H9 (cell line): ENCODE measurements around the gene RAB22A. TPM values are rescaled to one million over a fixed set of nuclear protein-coding genes. Genes with fewer than 3 reads are reported as not detected.
"Not testable (repeated sequence)": the region's sequence is repeated elsewhere in the genome, so short reads cannot be mapped to it uniquely, and the experiment has no call there.

Experiments used
- DNase-seq: peaks from one replicate; pipeline ENCODE4 v3.0.0-alpha.2; 2017
- H2AFZ ChIP-seq: one replicate; pipeline ENCODE4 v1.6.1; 2013; ENCODE audit warnings: mild to moderate bottlenecking, low read length, control low read depth, moderate library complexity
- H2AK5ac ChIP-seq: 2 replicates; pipeline ENCODE4 v1.6.1; 2013; ENCODE audit warnings: low read length, control low read depth, mixed read lengths; ENCODE audit not compliant: insufficient read length
- H2BK120ac ChIP-seq: one replicate; pipeline ENCODE4 v1.6.1; 2013; ENCODE audit warnings: low read depth, mild to moderate bottlenecking, low read length, control low read depth, inconsistent platforms; ENCODE audit not compliant: poor library complexity, severe bottlenecking
- H2BK12ac ChIP-seq: 2 replicates; pipeline ENCODE4 v1.6.1; 2013; ENCODE audit warnings: low read length, control low read depth, mixed read lengths, low read depth; ENCODE audit not compliant: insufficient read length
- H2BK15ac ChIP-seq: 2 replicates; pipeline ENCODE4 v1.6.1; 2013; ENCODE audit warnings: low read depth, low read length, control low read depth
- H2BK20ac ChIP-seq: one replicate; pipeline ENCODE4 v1.6.1; 2013; ENCODE audit warnings: low read depth, mild to moderate bottlenecking, low read length, control low read depth, inconsistent platforms; ENCODE audit not compliant: poor library complexity, severe bottlenecking
- H2BK5ac ChIP-seq: 2 replicates; pipeline ENCODE4 v1.6.1; 2013; ENCODE audit warnings: low read length, control low read depth, mixed read lengths; ENCODE audit not compliant: insufficient read length
- H3K14ac ChIP-seq: 2 replicates; pipeline ENCODE4 v1.6.1; 2013; ENCODE audit warnings: low read length, control low read depth; ENCODE audit not compliant: insufficient read depth
- H3K18ac ChIP-seq: 2 replicates; pipeline ENCODE4 v1.6.1; 2013; ENCODE audit warnings: low read depth, mild to moderate bottlenecking, mixed read lengths, low read length, control low read depth; ENCODE audit not compliant: insufficient read length
- H3K23ac ChIP-seq: 2 replicates; pipeline ENCODE4 v1.6.1; 2013; ENCODE audit warnings: low read length, control low read depth, mixed read lengths, low read depth; ENCODE audit not compliant: insufficient read length
- H3K23me2 ChIP-seq: 2 replicates; pipeline ENCODE4 v1.6.1; 2013; ENCODE audit warnings: low read depth, mild to moderate bottlenecking, mixed read lengths, low read length, control low read depth; ENCODE audit not compliant: insufficient read length, poor library complexity, severe bottlenecking
- H3K27ac ChIP-seq: 2 replicates; pipeline ENCODE4 v1.5.1; 2013; ENCODE audit warnings: low read length, control low read depth, mixed read lengths, low read depth; ENCODE audit not compliant: insufficient read length
- H3K27me3 ChIP-seq: 2 replicates; pipeline ENCODE4 v1.6.1; 2013; ENCODE audit warnings: low read length, control low read depth, inconsistent platforms; ENCODE audit not compliant: insufficient read depth
- H3K4ac ChIP-seq: 2 replicates; pipeline ENCODE4 v1.6.1; 2013; ENCODE audit warnings: low read depth, mild to moderate bottlenecking, control low read depth, inconsistent platforms, low read length, moderate library complexity
- H3K4me1 ChIP-seq: 2 replicates; pipeline ENCODE4 v1.6.1; 2013; ENCODE audit warnings: low read length, control low read depth, inconsistent platforms; ENCODE audit not compliant: insufficient read depth
- H3K4me2 ChIP-seq: 2 replicates; pipeline ENCODE4 v1.6.1; 2013; ENCODE audit warnings: low read length, control low read depth, mixed read lengths; ENCODE audit not compliant: insufficient read length, insufficient read depth
- H3K56ac ChIP-seq: 2 replicates; pipeline ENCODE4 v1.6.1; 2013; ENCODE audit warnings: low read depth, mild to moderate bottlenecking, mixed read lengths, low read length, control low read depth; ENCODE audit not compliant: insufficient read length
- H3K79me1 ChIP-seq: 2 replicates; pipeline ENCODE4 v1.6.1; 2013; ENCODE audit warnings: low read depth, mild to moderate bottlenecking, moderate library complexity, low read length, control low read depth, inconsistent platforms; ENCODE audit not compliant: insufficient read depth, poor library complexity, severe bottlenecking
- H3K79me2 ChIP-seq: 2 replicates; pipeline ENCODE4 v1.6.1; 2013; ENCODE audit warnings: low read length, control low read depth, inconsistent platforms; ENCODE audit not compliant: insufficient read depth
- H3K9ac ChIP-seq: 2 replicates; pipeline ENCODE4 v1.6.1; 2013; ENCODE audit warnings: low read length, control low read depth, mixed read lengths; ENCODE audit not compliant: insufficient read length; ENCODE audit errors: extremely low read depth
- H3K9me3 ChIP-seq: one replicate; pipeline ENCODE4 v1.6.1; 2013; ENCODE audit warnings: low read depth, low read length, inconsistent platforms; ENCODE audit not compliant: control insufficient read depth
- H3T11ph ChIP-seq: one replicate; pipeline ENCODE4 v1.6.1; 2013; ENCODE audit warnings: mild to moderate bottlenecking, low read length, control low read depth, inconsistent platforms
- H4K20me1 ChIP-seq: one replicate; pipeline ENCODE4 v1.6.1; 2013; ENCODE audit not compliant: control insufficient read depth, insufficient read length, insufficient read depth
- H4K5ac ChIP-seq: 2 replicates; pipeline ENCODE4 v1.6.1; 2013; ENCODE audit warnings: low read depth, mild to moderate bottlenecking, mixed read lengths, low read length, control low read depth; ENCODE audit not compliant: insufficient read length
- H4K8ac ChIP-seq: replicated peaks from 2 replicates; pipeline ENCODE4 v1.6.1; 2013; ENCODE audit warnings: low read length, control low read depth, mixed read lengths, low read depth; ENCODE audit not compliant: insufficient read length
- H4K91ac ChIP-seq: 2 replicates; pipeline ENCODE4 v1.6.1; 2013; ENCODE audit warnings: low read depth, mild to moderate bottlenecking, moderate library complexity, mixed read lengths, low read length, control low read depth; ENCODE audit not compliant: insufficient read length
- H3K27ac Mint-ChIP-seq, 3 experiments: 2 replicates in 2 of 3; 3 replicates in 1 of 3; pipeline ENCODE4 v1.8.0; 2020 to 2021; ENCODE audit warnings: mixed read lengths in 3 of 3, mild to moderate bottlenecking in 1 of 3, moderate library complexity in 1 of 3
- H3K27me3 Mint-ChIP-seq: 2 replicates; pipeline ENCODE4 v1.8.0; 2021; ENCODE audit warnings: low read depth, mild to moderate bottlenecking, moderate library complexity, mixed read lengths
- H3K36me3 Mint-ChIP-seq, 3 experiments: 2 replicates in 2 of 3; 3 replicates in 1 of 3; pipeline ENCODE4 v1.8.0; 2020 to 2021; ENCODE audit warnings: low read depth in 3 of 3, mixed read lengths in 3 of 3; ENCODE audit not compliant: insufficient read depth in 1 of 3
- H3K4me1 Mint-ChIP-seq, 2 experiments: 2 replicates each; pipeline ENCODE4 v1.8.0; 2020; ENCODE audit warnings: mixed read lengths in 2 of 2
- H3K4me3 Mint-ChIP-seq, 2 experiments: 2 replicates in 1 of 2; 3 replicates in 1 of 2; pipeline ENCODE4 v1.8.0; 2020 to 2021; ENCODE audit warnings: mild to moderate bottlenecking in 2 of 2, mixed read lengths in 2 of 2, moderate library complexity in 1 of 2
- H3K9me3 Mint-ChIP-seq, 2 experiments: 2 replicates in 1 of 2; 3 replicates in 1 of 2; pipeline ENCODE4 v1.8.0; 2020; ENCODE audit warnings: mild to moderate bottlenecking in 2 of 2, mixed read lengths in 2 of 2, moderate library complexity in 1 of 2
- WGBS: extraction: QIAGEN DNeasy Blood & Tissue Kit; methylation state at CpG from one replicate; pipeline ENCODE4 v1.1.7; 2013; ENCODE audit warnings: missing lambda C conversion rate, low lambda C conversion rate, mixed read lengths; ENCODE audit not compliant: insufficient read length; ENCODE audit errors: extremely low coverage; 5-methylcytosine and 5-hydroxymethylcytosine counted together
- total RNA-seq: library from RNA; stranded (reverse); gene quantifications from 2 replicates; pipeline ENCODE4 v1.2.1, GENCODE V29; 2021

RAB22A gene
- total RNA-seq, 1 experiment from 2014 or later, result 6.3 TPM

GRCh38 chr20:58414786-58415185 lies 105.3 kb downstream of the RAB22A start:
- H3K23ac ChIP-seq, H2AFZ ChIP-seq, H4K8ac ChIP-seq, H3K56ac ChIP-seq, H3K4me3 Mint-ChIP-seq, H2BK20ac ChIP-seq, H2BK120ac ChIP-seq, H3K27me3 ChIP-seq, H3K27ac Mint-ChIP-seq, H3K4me1 ChIP-seq, H3K79me2 ChIP-seq, H4K20me1 ChIP-seq, H2BK5ac ChIP-seq, H2AK5ac ChIP-seq, H2BK12ac ChIP-seq, H3K79me1 ChIP-seq, H3K14ac ChIP-seq, H4K91ac ChIP-seq, H3K9ac ChIP-seq, H3K9me3 ChIP-seq, H3K23me2 ChIP-seq, H3K27me3 Mint-ChIP-seq, H2BK15ac ChIP-seq, H3K4ac ChIP-seq, H3K4me2 ChIP-seq, H3T11ph ChIP-seq, H3K18ac ChIP-seq, H4K5ac ChIP-seq, H3K27ac ChIP-seq, DNase-seq: not testable (repeated sequence)
- Mint-ChIP-seq H3K36me3 (peaks cover 19 to 32% (median 22%) of the 10 kb centered on the region in 3 experiments), H3K4me1 (peaks cover 39 to 44% of the 10 kb centered on the region in 2 experiments), H3K9me3 (peaks cover 6 to 16% of the 10 kb centered on the region in 2 experiments)
- no CpG with 5 or more reads among the region's 26 CpGs for WGBS
